Neutrophil (primary cell): ENCODE results near the gene CACNG5.

Experiments used
- H3K27ac ChIP-seq: fragments of 200-600 bp; sonication (generic); 2 replicates; pipeline ENCODE4 v1.5.1; 2016; ENCODE audit warnings: mild to moderate bottlenecking, moderate library complexity
- H3K27me3 ChIP-seq: fragments of 200-600 bp; sonication (generic); 2 replicates; pipeline ENCODE4 v1.6.0; 2016; ENCODE audit warnings: mild to moderate bottlenecking
- H3K36me3 ChIP-seq: fragments of 200-600 bp; sonication (generic); 2 replicates; pipeline ENCODE4 v1.5.1; 2017
- H3K4me1 ChIP-seq, 2 experiments: fragments of 200-600 bp in 1 of 2; sonication (generic) in 1 of 2; 1 replicate in 1 of 2; 2 replicates in 1 of 2; pipeline versions ENCODE4 v1.5.1 to v1.6.1; 2013 to 2016; ENCODE audit warnings: low read depth in 1 of 2, low read length in 1 of 2, mild to moderate bottlenecking in 1 of 2, moderate library complexity in 1 of 2; ENCODE audit not compliant: control insufficient read depth in 1 of 2, insufficient read depth in 1 of 2
- H3K4me3 ChIP-seq, 2 experiments: fragments of 200-600 bp in 1 of 2; sonication (generic) in 1 of 2; 1 replicate in 1 of 2; 2 replicates in 1 of 2; pipeline ENCODE4 v1.5.1; 2013 to 2016; ENCODE audit warnings: low read depth in 1 of 2, low read length in 1 of 2, mild to moderate bottlenecking in 1 of 2, moderate library complexity in 1 of 2
- H3K9me3 ChIP-seq: fragments of 200-600 bp; sonication (generic); 2 replicates; pipeline ENCODE4 v1.5.1; 2016
- CTCF ChIP-seq: fragments of 200-600 bp; sonication (generic); IDR thresholded peaks from 2 replicates; pipeline ENCODE4 v1.5.1; 2016; ENCODE audit warnings: antibody characterized with exemption

Gene CACNG5

GRCh38 chr17:66916946-66917345, 82.0 kb downstream of the CACNG5 start:
- H3K27me3 ChIP-seq, result no peaks in the 10 kb centered on the region
- no peaks in the 10 kb centered on the region for H3K9me3 ChIP-seq
- no peaks in the 10 kb centered on the region for H3K36me3 ChIP-seq
- no peaks in the 10 kb centered on the region for H3K4me1 ChIP-seq
- no peak overlapping the region for H3K4me3 ChIP-seq
- no peak for TF ChIP-seq CTCF
- H3K27ac ChIP-seq, result no peak overlapping the region

GRCh38 chr17:66918896-66919295, 84.0 kb downstream of the CACNG5 start:
- H3K4me1 ChIP-seq, result no peaks in the 10 kb centered on the region
- no peaks in the 10 kb centered on the region for H3K36me3 ChIP-seq
- no peaks in the 10 kb centered on the region for H3K27me3 ChIP-seq
- H3K4me3 ChIP-seq, result no peak overlapping the region
- H3K27ac ChIP-seq, result no peak overlapping the region
- no peak for TF ChIP-seq CTCF
- H3K9me3 ChIP-seq, result no peaks in the 10 kb centered on the region

GRCh38 chr17:66920435-66920834, 85.5 kb downstream of the CACNG5 start:
- no peak for TF ChIP-seq CTCF

GRCh38 chr17:66920950-66921349, 86.0 kb downstream of the CACNG5 start:
- Histone ChIP-seq H3K27ac (no peak overlapping the region), H3K9me3 (no peaks in the 10 kb centered on the region)
- TF ChIP-seq CTCF, result no peak

More at GRCh38 chr17:66920435-66920834, 85.5 kb downstream of the CACNG5 start:
- no peaks in the 10 kb centered on the region for H3K9me3 ChIP-seq
- H3K27ac ChIP-seq, result no peak overlapping the region
- H3K36me3 ChIP-seq, result no peaks in the 10 kb centered on the region
- no peaks in the 10 kb centered on the region for H3K27me3 ChIP-seq
- no peak overlapping the region for H3K4me3 ChIP-seq
- H3K4me1 ChIP-seq, result no peaks in the 10 kb centered on the region

GRCh38 chr17:66923886-66924285, 89.0 kb downstream of the CACNG5 start:
- no peak overlapping the region for H3K4me3 ChIP-seq
- no peak overlapping the region for H3K27ac ChIP-seq
- no peak for TF ChIP-seq CTCF
- no peaks in the 10 kb centered on the region for H3K36me3 ChIP-seq
- no peaks in the 10 kb centered on the region for H3K4me1 ChIP-seq
- peaks cover 7% of the 10 kb centered on the region for H3K27me3 ChIP-seq
- no peaks in the 10 kb centered on the region for H3K9me3 ChIP-seq

More at GRCh38 chr17:66920950-66921349, 86.0 kb downstream of the CACNG5 start:
- no peak overlapping the region for H3K4me3 ChIP-seq
- H3K4me1 ChIP-seq, result no peaks in the 10 kb centered on the region
- peaks cover 4% of the 10 kb centered on the region for H3K27me3 ChIP-seq
- no peaks in the 10 kb centered on the region for H3K36me3 ChIP-seq
